Osteoblast (primary cell): ENCODE results near the gene MTMR12. TPM values are rescaled to one million over a fixed set of nuclear protein-coding genes. Genes with fewer than 3 reads are reported as not detected.

Source experiments
- DNase-seq: peaks from one replicate; pipeline ENCODE4 v3.0.0; 2011; ENCODE audit warnings: low spot score, mixed read lengths; ENCODE audit not compliant: insufficient read length; ENCODE audit errors: missing footprints
- H2AFZ ChIP-seq: 2 replicates; pipeline ENCODE4 v1.6.0; 2011; ENCODE audit warnings: mild to moderate bottlenecking, low read length
- H3K27ac ChIP-seq: 2 replicates; pipeline ENCODE4 v1.5.1; 2011; ENCODE audit warnings: mild to moderate bottlenecking, low read depth, low read length, moderate library complexity
- H3K27me3 ChIP-seq: 2 replicates; pipeline ENCODE4 v1.6.0; 2012; ENCODE audit warnings: mild to moderate bottlenecking, control low read depth, inconsistent platforms, low read length, moderate library complexity; ENCODE audit not compliant: insufficient read depth
- H3K36me3 ChIP-seq: 2 replicates; pipeline ENCODE4 v1.5.1; 2011; ENCODE audit warnings: mild to moderate bottlenecking, low read length, control low read depth, moderate library complexity; ENCODE audit not compliant: insufficient read depth
- H3K4me1 ChIP-seq: 2 replicates; pipeline ENCODE4 v1.5.1; 2011; ENCODE audit warnings: mild to moderate bottlenecking, low read length, control low read depth, moderate library complexity; ENCODE audit not compliant: insufficient read depth
- H3K4me2 ChIP-seq: 2 replicates; pipeline ENCODE4 v1.6.0; 2011; ENCODE audit warnings: mild to moderate bottlenecking, low read length; ENCODE audit not compliant: insufficient read depth
- H3K4me3 ChIP-seq: fragments of 200-600 bp; sonication (generic); 3 replicates; pipeline ENCODE4 v1.5.1; 2012; ENCODE audit warnings: mild to moderate bottlenecking, low read length, inconsistent platforms; ENCODE audit not compliant: insufficient read depth
- H3K79me2 ChIP-seq: 2 replicates; pipeline ENCODE4 v1.6.0; 2012; ENCODE audit warnings: mild to moderate bottlenecking, low read length, control low read depth, inconsistent platforms; ENCODE audit not compliant: insufficient read depth
- H3K9me3 ChIP-seq: 2 replicates; pipeline ENCODE4 v1.5.1; 2011; ENCODE audit warnings: low read depth, low read length, control low read depth
- H4K20me1 ChIP-seq: 2 replicates; pipeline ENCODE4 v1.6.0; 2012; ENCODE audit warnings: mild to moderate bottlenecking, low read length, control low read depth; ENCODE audit not compliant: insufficient read depth
- CTCF ChIP-seq: IDR thresholded peaks from 2 replicates; pipeline ENCODE4 v1.5.1; 2011; ENCODE audit warnings: mild to moderate bottlenecking, low read depth, low read length, moderate library complexity; ENCODE audit errors: extremely low read depth
- total RNA-seq: library from RNA; depleted of rRNA; stranded (reverse); fragments of >200 nt; gene quantifications from 2 replicates; pipeline ENCODE4 v1.2.3, GENCODE V29; 2012

The MTMR12 gene
- total RNA-seq, 1 donor: 20.6 TPM

GRCh38 chr5:32201122-32201753, 111.5 kb downstream of the MTMR12 start:
- Histone ChIP-seq H3K79me2 (no peaks in the 10 kb centered on the region), H3K27ac (no peak overlapping the region), H3K4me1 (peaks cover 10% of the 10 kb centered on the region), H3K4me2 (peak overlapping the region; percentile 23), H4K20me1 (no peaks in the 10 kb centered on the region), H3K36me3 (no peaks in the 10 kb centered on the region), H3K27me3 (no peaks in the 10 kb centered on the region), H2AFZ (no peak overlapping the region), H3K4me3 (no peak overlapping the region), H3K9me3 (no peaks in the 10 kb centered on the region)
- DNase-seq: peak; percentile 60
- no peak for TF ChIP-seq CTCF

GRCh38 chr5:32197032-32197431, 115.7 kb downstream of the MTMR12 start:
- Histone ChIP-seq H3K27ac (no peak overlapping the region), H3K4me1 (peaks cover 14% of the 10 kb centered on the region), H2AFZ (no peak overlapping the region), H3K4me2 (no peak overlapping the region), H4K20me1 (no peaks in the 10 kb centered on the region), H3K36me3 (no peaks in the 10 kb centered on the region), H3K79me2 (no peaks in the 10 kb centered on the region), H3K9me3 (no peaks in the 10 kb centered on the region), H3K27me3 (no peaks in the 10 kb centered on the region), H3K4me3 (no peak overlapping the region)
- no peak for TF ChIP-seq CTCF
- DNase-seq: no peak

DNA sequence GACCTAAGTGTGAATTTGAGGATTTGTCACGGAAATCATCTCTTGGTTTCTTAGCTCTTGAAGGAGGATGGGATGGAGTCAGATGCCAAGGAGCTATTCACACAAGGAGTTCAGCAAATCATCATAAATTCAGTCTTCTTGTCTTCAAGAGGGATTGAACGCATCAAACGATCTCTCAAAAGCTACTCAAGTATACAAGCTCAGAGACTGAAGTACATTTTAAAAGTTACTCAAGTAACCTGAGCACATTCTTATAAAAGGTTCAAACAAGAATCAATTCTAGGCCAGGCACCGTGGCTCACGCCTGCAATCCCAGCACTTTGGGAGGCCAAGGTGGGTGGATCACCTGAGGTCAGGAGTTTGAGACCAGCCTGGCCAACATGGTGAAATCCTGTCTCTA, 117.5 kb downstream of the MTMR12 start:
- Histone ChIP-seq H3K4me2 (no peak overlapping the region), H3K9me3 (no peaks in the 10 kb centered on the region), H3K79me2 (no peaks in the 10 kb centered on the region), H4K20me1 (no peaks in the 10 kb centered on the region), H3K4me1 (peaks cover 9% of the 10 kb centered on the region), H2AFZ (no peak overlapping the region), H3K36me3 (no peaks in the 10 kb centered on the region), H3K4me3 (no peak overlapping the region), H3K27ac (no peak overlapping the region), H3K27me3 (no peaks in the 10 kb centered on the region)
- DNase-seq: no peak
- no peak for TF ChIP-seq CTCF

GRCh38 chr5:32193591-32193990, 119.1 kb downstream of the MTMR12 start:
- peak overlapping the region; percentile 82 for H3K4me2 ChIP-seq
- peaks cover 9% of the 10 kb centered on the region for H3K4me1 ChIP-seq
- H3K27me3 ChIP-seq: no peaks in the 10 kb centered on the region
- no peak for TF ChIP-seq CTCF
- peak; percentile 37 for DNase-seq
- no peaks in the 10 kb centered on the region for H3K79me2 ChIP-seq
- no peaks in the 10 kb centered on the region for H3K36me3 ChIP-seq
- peak overlapping the region; percentile 75 for H2AFZ ChIP-seq
- no peaks in the 10 kb centered on the region for H3K9me3 ChIP-seq
- peak overlapping the region; percentile 52 for H3K4me3 ChIP-seq
- no peak overlapping the region for H3K27ac ChIP-seq
- no peaks in the 10 kb centered on the region for H4K20me1 ChIP-seq
